ENCODE results near the gene SUGP1. TPM values are rescaled to one million over a fixed set of nuclear protein-coding genes. Genes with fewer than 3 reads are reported as not detected.

SUGP1 gene
- total and polyA plus RNA-seq, 2 of the 4 experiments (the other 2 are of a cell fraction): 33.2 to 35.8 TPM

DNA sequence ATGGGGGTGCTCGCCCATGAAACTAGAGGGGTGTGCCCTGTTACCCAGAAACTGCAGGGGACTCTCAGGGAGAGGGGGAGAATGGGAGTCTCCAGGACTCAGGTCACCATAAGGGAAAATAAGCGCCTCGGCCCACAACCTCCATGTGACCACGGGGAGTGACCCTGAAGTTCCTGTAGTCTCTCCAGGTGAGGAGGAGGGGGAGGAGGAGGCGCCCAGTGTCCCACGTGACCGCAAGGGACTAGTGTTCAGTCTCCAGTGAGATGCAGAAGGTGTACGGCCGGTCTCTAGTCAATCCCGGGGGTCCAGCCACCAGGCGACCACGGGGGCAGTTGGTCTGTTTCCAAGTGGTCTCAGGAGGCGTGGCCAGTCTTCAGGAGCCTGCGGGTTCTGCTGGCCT, 63.2 kb downstream of the SUGP1 start:
- H3K9me3 ChIP-seq (ENCODE audit: control insufficient read depth, insufficient read depth, low read length): peaks cover 4% of the 10 kb centered on the region
- H2BK5ac ChIP-seq (ENCODE audit: low read depth, low read length, poor library complexity, severe bottlenecking): no peak overlapping the region
- no peak overlapping the region for H2AK9ac ChIP-seq (replicated peaks; ENCODE audit: low read depth, low read length, poor library complexity)
- DNase-seq (no peak), ATAC-seq (ENCODE audit: low read depth) (no peak)
- 0 out of 2 replicates have a peak, but pooled peaks cover 2% of the 10 kb centered on the region for H3K4me1 ChIP-seq (ENCODE audit: control insufficient read depth, insufficient read depth, low read length)
- no peak overlapping the region for H3K4me2 ChIP-seq (ENCODE audit: low read depth, low read length)
- no peak overlapping the region for H4K91ac ChIP-seq (ENCODE audit: insufficient read depth, low read depth, low read length)
- H3K18ac ChIP-seq (ENCODE audit: low read depth, low read length): no peak overlapping the region
- no peaks in the 10 kb centered on the region for H3K79me1 ChIP-seq (ENCODE audit: low read depth in 1 of 2, low read length in 2 of 2)
- no peak overlapping the region for H3K56ac ChIP-seq (ENCODE audit: extremely low read depth, insufficient read depth, low read length)
- H4K5ac ChIP-seq (ENCODE audit: low read depth, low read length): no peak overlapping the region
- BruUV-seq (replicated peaks): no TSS peak
- no peak overlapping the region for H2BK15ac ChIP-seq (ENCODE audit: low read depth, low read length)
- in situ Hi-C loops (cut with MboI; ENCODE audit: low sequenced_read_pairs) (no loop called here), intact Hi-C loops (cut with micrococcal nuclease) (no loop called here), dilution Hi-C loops (cut with HindIII; ENCODE audit: low sequenced_read_pairs, unreplicated experiment) (no loop called here)
- no peak overlapping the region for H2AK5ac ChIP-seq (ENCODE audit: low read depth, low read length)
- H2BK20ac ChIP-seq (ENCODE audit: low read depth, low read length): no peak overlapping the region
- 67% methylated on average over 6 of the region's 14 CpGs; no CpG with 5 or more reads in 1 of the 2 experiments for WGBS, 2 experiments (ENCODE audit: extremely low coverage in 2 of 2, insufficient read length in 1 of 2)
- H3K9ac ChIP-seq (ENCODE audit: low read depth, low read length): no peak overlapping the region
- H4K8ac ChIP-seq (ENCODE audit: low read depth in 2 of 2, low read length in 2 of 2): no peak overlapping the region
- peaks cover 43% of the 10 kb centered on the region for H3K27me3 ChIP-seq (ENCODE audit: control insufficient read depth, insufficient read depth, low read length)
- no peak overlapping the region for H3K4me3 ChIP-seq (ENCODE audit: insufficient read depth, low read depth, low read length)
- no peak overlapping the region for H2BK120ac ChIP-seq (ENCODE audit: low read depth, low read length)
- H3K4ac ChIP-seq (ENCODE audit: low read depth, low read length): no peak overlapping the region
- TF ChIP-seq SMC3 (IDR thresholded peaks at IDR 0.05; ENCODE audit: low read depth, low read length) (no peak), POLR2A (IDR thresholded peaks at IDR 0.05; ENCODE audit: low read depth, low read length) (no peak), CTCF (conservative IDR thresholded peaks at IDR 0.05; ENCODE audit: low read depth, low read length) (no peak), RFX5 (IDR thresholded peaks at IDR 0.05; ENCODE audit: low read depth, low read length) (no peak), NFE2L2 (IDR thresholded peaks at IDR 0.05; ENCODE audit: low read depth, low read length) (no peak), CEBPB (IDR thresholded peaks at IDR 0.05; ENCODE audit: low read depth, low read length) (no peak)
- TF ChIP-seq, protein P1, sequence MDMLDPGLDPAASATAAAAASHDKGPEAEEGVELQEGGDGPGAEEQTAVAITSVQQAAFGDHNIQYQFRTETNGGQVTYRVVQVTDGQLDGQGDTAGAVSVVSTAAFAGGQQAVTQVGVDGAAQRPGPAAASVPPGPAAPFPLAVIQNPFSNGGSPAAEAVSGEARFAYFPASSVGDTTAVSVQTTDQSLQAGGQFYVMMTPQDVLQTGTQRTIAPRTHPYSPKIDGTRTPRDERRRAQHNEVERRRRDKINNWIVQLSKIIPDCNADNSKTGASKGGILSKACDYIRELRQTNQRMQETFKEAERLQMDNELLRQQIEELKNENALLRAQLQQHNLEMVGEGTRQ (IDR thresholded peaks at IDR 0.05; ENCODE audit: low read depth, low read length): no peak
- no peaks in the 10 kb centered on the region for H3K9me1 ChIP-seq (ENCODE audit: insufficient read depth, low read length)
- no peak overlapping the region for H3K27ac ChIP-seq (ENCODE audit: insufficient read depth, low read length)
- no peak overlapping the region for H3K23ac ChIP-seq (ENCODE audit: low read depth, low read length)
- POLR2A ChIA-PET (ENCODE audit: unreplicated experiment): no interaction called here
- CTCF ChIA-PET: no interaction called here
- no peaks in the 10 kb centered on the region for H4K20me1 ChIP-seq (ENCODE audit: insufficient read depth, low read length)
- H3K36me3 ChIP-seq (ENCODE audit: control insufficient read depth, insufficient read depth, low read length): no peaks in the 10 kb centered on the region
- no peak overlapping the region for H3K14ac ChIP-seq (replicated peaks; ENCODE audit: low read depth, low read length)
- H2AFZ ChIP-seq (replicated peaks; ENCODE audit: low read length, poor library complexity): no peak overlapping the region

Measured in IMR-90 (cell line).